SK-N-SH (cell line): ENCODE data around the gene FKBP5. TPM values are rescaled to one million over a fixed set of nuclear protein-coding genes. Genes with fewer than 3 reads are reported as not detected.

Experiments used
- CTCF ChIA-PET: fragments of 300-600, 350-600 bp; formaldehyde crosslinking; extraction: SDS; loops from one replicate; lab custom pipeline; 2021; lab: Yijun Ruan, JAX
- POLR2A ChIA-PET: fragments of 350-600 bp; sonication (Branson Sonifier 250); formaldehyde crosslinking; extraction: SDS; loops from one replicate; lab custom pipeline; 2020; ENCODE audit warnings: antibody characterized with exemption, inconsistent platforms; lab: Yijun Ruan, JAX
- DNase-seq: peaks from one replicate; pipeline ENCODE4 v3.0.0; 2012
- H2AFZ ChIP-seq: fragments of 200-600 bp; sonication (generic); 2 replicates; pipeline ENCODE4 v1.8.1; 2016; ENCODE audit warnings: antibody characterized with exemption, mild to moderate bottlenecking, low read depth
- H3F3A ChIP-seq: fragments of 200-600 bp; sonication (generic); replicated peaks from 2 replicates; pipeline ENCODE3; 2016; ENCODE audit warnings: antibody characterized with exemption, mild to moderate bottlenecking; ENCODE audit not compliant: insufficient read depth
- H3K27ac ChIP-seq, 2 experiments: fragments of 200-500 bp in 1 of 2; fragments of 200-600 bp in 1 of 2; sonication (Bioruptor generic) in 1 of 2; sonication (generic), shearing (Covaris generic) in 1 of 2; 2 replicates each; pipeline versions ENCODE4 v1.5.1 to v1.6.1; 2014 to 2016; ENCODE audit warnings: low read depth in 2 of 2, inconsistent platforms in 1 of 2, low read length in 1 of 2, mild to moderate bottlenecking in 1 of 2, mixed read lengths in 1 of 2
- H3K27me3 ChIP-seq: fragments of 200-600 bp; sonication (generic), shearing (Covaris generic); 2 replicates; pipeline ENCODE4 v1.6.1; 2016; ENCODE audit warnings: mixed run types; ENCODE audit not compliant: insufficient read depth
- H3K36me3 ChIP-seq, 2 experiments: fragments of 200-500 bp in 1 of 2; fragments of 200-600 bp in 1 of 2; sonication (Bioruptor generic) in 1 of 2; sonication (generic) in 1 of 2; replicated peaks in 1 of 2; 2 replicates each; pipeline versions ENCODE3 to v1.5.1; 2014 to 2016; ENCODE audit warnings: low read length in 1 of 2, mild to moderate bottlenecking in 1 of 2; ENCODE audit not compliant: insufficient read depth in 2 of 2, control insufficient read depth in 1 of 2
- H3K4me1 ChIP-seq, 2 experiments: fragments of 200-500 bp in 1 of 2; fragments of 200-600 bp in 1 of 2; sonication (Bioruptor generic) in 1 of 2; sonication (generic), shearing (Covaris generic) in 1 of 2; 2 replicates each; pipeline versions ENCODE4 v1.5.1 to v1.6.1; 2014 to 2016; ENCODE audit warnings: low read depth in 1 of 2, low read length in 1 of 2, mixed run types in 1 of 2; ENCODE audit not compliant: insufficient read depth in 2 of 2, control insufficient read depth in 1 of 2
- H3K4me2 ChIP-seq: fragments of 200-600 bp; sonication (generic), shearing (Covaris generic); 2 replicates; pipeline ENCODE4 v1.6.1; 2017; ENCODE audit warnings: mixed run types
- H3K4me3 ChIP-seq, 2 experiments: fragments of 200-500 bp in 1 of 2; fragments of 200-600 bp in 1 of 2; sonication (Bioruptor generic) in 1 of 2; sonication (generic), shearing (Covaris generic) in 1 of 2; 2 replicates each; pipeline versions ENCODE4 v1.5.1 to v1.8.1; 2014 to 2016; ENCODE audit warnings: low read depth in 2 of 2, inconsistent platforms in 1 of 2, low read length in 1 of 2, mild to moderate bottlenecking in 1 of 2, mixed read lengths in 1 of 2, moderate library complexity in 1 of 2
- H3K79me2 ChIP-seq: fragments of 200-600 bp; sonication (generic); 2 replicates; pipeline ENCODE4 v1.8.1; 2017; ENCODE audit warnings: mild to moderate bottlenecking; ENCODE audit not compliant: insufficient read depth
- H3K9ac ChIP-seq: fragments of 200-600 bp; sonication (generic); 2 replicates; pipeline ENCODE4 v1.6.1; 2017; ENCODE audit warnings: mixed run types
- H3K9me2 ChIP-seq: fragments of 200-600 bp; sonication (generic); 2 replicates; pipeline ENCODE4 v1.6.1; 2017; ENCODE audit warnings: mixed run types
- H3K9me3 ChIP-seq: fragments of 200-600 bp; sonication (generic); 2 replicates; pipeline ENCODE4 v1.6.1; 2017; ENCODE audit warnings: mixed run types, mild to moderate bottlenecking, moderate library complexity
- H4K20me1 ChIP-seq: fragments of 200-600 bp; sonication (generic); 2 replicates; pipeline ENCODE4 v1.6.1; 2017; ENCODE audit warnings: mild to moderate bottlenecking, mixed run types; ENCODE audit not compliant: insufficient read depth
- ELF1 ChIP-seq: IDR thresholded peaks from 2 replicates; pipeline ENCODE4 v1.4.0; 2012
- EZH2phosphoT487 ChIP-seq: fragments of 200-600 bp; sonication (generic); IDR thresholded peaks from 2 replicates; pipeline ENCODE4 v1.6.1; 2017; ENCODE audit warnings: low read depth, mixed run types, mild to moderate bottlenecking, antibody characterized with exemption, moderate library complexity, borderline replicate concordance
- GATA2 ChIP-seq: sonication (generic); formaldehyde crosslinking; IDR thresholded peaks from 2 replicates; pipeline ENCODE4 v1.5.0; 2020; ENCODE audit warnings: mild to moderate bottlenecking, missing genetic modification reagents
- JUND ChIP-seq: IDR thresholded peaks from 2 replicates; pipeline ENCODE4 v1.4.0; 2012
- MEF2A ChIP-seq: IDR thresholded peaks from 2 replicates; pipeline ENCODE4 v1.4.0; 2012; ENCODE audit warnings: low read depth, borderline replicate concordance
- MXI1 ChIP-seq: IDR thresholded peaks from 2 replicates; pipeline ENCODE4 v1.6.1; 2012; ENCODE audit warnings: mild to moderate bottlenecking, low read depth, low read length, improper control_type of control experiment
- RCOR1 ChIP-seq: fragments of 150-350 bp; IDR thresholded peaks from 2 replicates; pipeline ENCODE4 v1.6.1; 2017; ENCODE audit warnings: antibody characterized with exemption, low read length
- RFX5 ChIP-seq: IDR thresholded peaks from 2 replicates; pipeline ENCODE4 v1.6.1; 2012; ENCODE audit warnings: mild to moderate bottlenecking, improper control_type of control experiment, low read length
- SIN3A ChIP-seq: IDR thresholded peaks from 2 replicates; pipeline ENCODE4 v1.6.1; 2012; ENCODE audit warnings: low read depth, mild to moderate bottlenecking, low read length, moderate library complexity, borderline replicate concordance
- SMC3 ChIP-seq: IDR thresholded peaks from 2 replicates; pipeline ENCODE4 v1.6.1; 2012; ENCODE audit warnings: low read depth, low read length, improper control_type of control experiment
- TEAD4 ChIP-seq: IDR thresholded peaks from 2 replicates; pipeline ENCODE4 v1.4.0; 2012; ENCODE audit warnings: mild to moderate bottlenecking, borderline replicate concordance; ENCODE audit not compliant: insufficient read depth
- WGBS: methylation state at CpG from one replicate; pipeline ENCODE4 v1.1.6; 2017; ENCODE audit warnings: low lambda C conversion rate; 5-methylcytosine and 5-hydroxymethylcytosine counted together
- polyA plus RNA-seq, 3 experiments: library from polyadenylated mRNA; depleted of rRNA; stranded (reverse); fragments of >200 nt; gene quantifications; 2 replicates each; pipeline ENCODE4 v1.2.3, GENCODE V29; 2012
- TF ChIP-seq, protein P1 (sequence below): IDR thresholded peaks from 2 replicates; pipeline ENCODE4 v1.4.0; 2012; ENCODE audit warnings: low read depth
- TF ChIP-seq, protein P2 (sequence below): IDR thresholded peaks from 2 replicates; pipeline ENCODE4 v1.6.1; 2012; ENCODE audit warnings: mild to moderate bottlenecking, low read depth, low read length, moderate library complexity
- TF ChIP-seq, protein P3 (sequence below): IDR thresholded peaks from 2 replicates; pipeline ENCODE4 v1.4.0; 2012; ENCODE audit warnings: low read depth, borderline replicate concordance
- TF ChIP-seq, protein P4 (sequence below): fragments of 150-350 bp; IDR thresholded peaks from 2 replicates; pipeline ENCODE4 v1.6.1; 2016; ENCODE audit warnings: mild to moderate bottlenecking, low read depth, low read length
- TF ChIP-seq, protein P5 (sequence below): fragments of 150-350 bp; IDR thresholded peaks from 2 replicates; pipeline ENCODE4 v1.6.1; 2017; ENCODE audit warnings: antibody characterized with exemption, low read length, low read depth, borderline replicate concordance

Gene FKBP5
- polyA plus RNA-seq, 1 of the 3 experiments (the other 2 are of a cell fraction), result 5.1 TPM

DNA sequence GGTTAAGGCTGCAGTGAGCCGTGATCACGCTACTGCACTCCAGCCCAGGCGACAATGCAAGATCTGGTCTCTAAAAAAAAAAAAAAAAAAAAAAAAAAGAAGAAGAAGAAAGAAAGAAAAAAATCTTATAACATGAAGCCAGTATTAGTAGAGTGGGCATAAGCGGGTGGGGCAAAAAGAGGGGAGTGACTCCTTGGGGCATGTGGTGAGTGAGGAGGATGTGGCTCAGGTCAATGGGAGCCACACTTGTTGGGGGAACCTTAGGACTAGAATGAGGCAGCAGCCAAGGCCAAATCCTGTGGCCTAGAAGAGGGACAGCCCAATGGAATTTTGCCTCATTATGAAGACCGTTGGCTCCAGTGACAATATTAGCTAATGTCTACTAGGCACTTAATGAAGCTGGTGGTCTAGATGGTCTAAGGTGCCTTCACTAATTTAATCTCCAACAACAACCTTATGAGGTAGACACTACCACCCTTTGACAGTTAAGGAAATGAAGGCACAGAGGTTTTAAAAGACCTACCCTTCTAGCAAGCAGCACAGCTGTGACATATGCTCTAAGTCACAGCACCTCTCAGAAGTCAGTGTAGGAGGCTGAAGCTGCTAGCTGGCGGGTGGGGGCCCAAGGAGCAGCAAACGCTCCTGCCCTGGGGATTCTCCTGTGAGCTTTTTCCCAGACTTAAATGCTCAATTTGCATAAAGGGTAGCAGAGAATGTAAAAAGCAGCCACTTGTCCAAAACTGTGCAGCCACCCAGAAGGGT is 24.5 kb upstream of the FKBP5 start:
- ChIA-PET CTCF (interaction anchor here (0.6 kb wide), 1 partner anchor 185 kb away, joined by 3 read pairs; no protein-coding TSS in a partner anchor), POLR2A (no interaction called here)
- Histone ChIP-seq H3K9me2 (no peaks in the 10 kb centered on the region), H3K27me3 (no peaks in the 10 kb centered on the region; the same call in 1 of the 2 replicates), H2AFZ (no peak overlapping the region), H3K4me3 (no peak overlapping the region), H4K20me1 (no peaks in the 10 kb centered on the region), H3K4me1 (no peaks in the 10 kb centered on the region), H3K79me2 (no peaks in the 10 kb centered on the region), H3K9me3 (no peaks in the 10 kb centered on the region), H3F3A (no peaks in the 10 kb centered on the region), H3K9ac (no peak overlapping the region), H3K36me3 (no peaks in the 10 kb centered on the region), H3K27ac (no peak overlapping the region), H3K4me2 (no peak overlapping the region)
- 97% methylated on average over 5 of the region's 7 CpGs for WGBS
- no peak for DNase-seq
- TF ChIP-seq, protein P1, sequence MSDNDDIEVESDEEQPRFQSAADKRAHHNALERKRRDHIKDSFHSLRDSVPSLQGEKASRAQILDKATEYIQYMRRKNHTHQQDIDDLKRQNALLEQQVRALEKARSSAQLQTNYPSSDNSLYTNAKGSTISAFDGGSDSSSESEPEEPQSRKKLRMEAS, result no peak
- TF ChIP-seq SMC3 (no peak), JUND (no peak), GATA2 (no peak)
- TF ChIP-seq, protein P2, sequence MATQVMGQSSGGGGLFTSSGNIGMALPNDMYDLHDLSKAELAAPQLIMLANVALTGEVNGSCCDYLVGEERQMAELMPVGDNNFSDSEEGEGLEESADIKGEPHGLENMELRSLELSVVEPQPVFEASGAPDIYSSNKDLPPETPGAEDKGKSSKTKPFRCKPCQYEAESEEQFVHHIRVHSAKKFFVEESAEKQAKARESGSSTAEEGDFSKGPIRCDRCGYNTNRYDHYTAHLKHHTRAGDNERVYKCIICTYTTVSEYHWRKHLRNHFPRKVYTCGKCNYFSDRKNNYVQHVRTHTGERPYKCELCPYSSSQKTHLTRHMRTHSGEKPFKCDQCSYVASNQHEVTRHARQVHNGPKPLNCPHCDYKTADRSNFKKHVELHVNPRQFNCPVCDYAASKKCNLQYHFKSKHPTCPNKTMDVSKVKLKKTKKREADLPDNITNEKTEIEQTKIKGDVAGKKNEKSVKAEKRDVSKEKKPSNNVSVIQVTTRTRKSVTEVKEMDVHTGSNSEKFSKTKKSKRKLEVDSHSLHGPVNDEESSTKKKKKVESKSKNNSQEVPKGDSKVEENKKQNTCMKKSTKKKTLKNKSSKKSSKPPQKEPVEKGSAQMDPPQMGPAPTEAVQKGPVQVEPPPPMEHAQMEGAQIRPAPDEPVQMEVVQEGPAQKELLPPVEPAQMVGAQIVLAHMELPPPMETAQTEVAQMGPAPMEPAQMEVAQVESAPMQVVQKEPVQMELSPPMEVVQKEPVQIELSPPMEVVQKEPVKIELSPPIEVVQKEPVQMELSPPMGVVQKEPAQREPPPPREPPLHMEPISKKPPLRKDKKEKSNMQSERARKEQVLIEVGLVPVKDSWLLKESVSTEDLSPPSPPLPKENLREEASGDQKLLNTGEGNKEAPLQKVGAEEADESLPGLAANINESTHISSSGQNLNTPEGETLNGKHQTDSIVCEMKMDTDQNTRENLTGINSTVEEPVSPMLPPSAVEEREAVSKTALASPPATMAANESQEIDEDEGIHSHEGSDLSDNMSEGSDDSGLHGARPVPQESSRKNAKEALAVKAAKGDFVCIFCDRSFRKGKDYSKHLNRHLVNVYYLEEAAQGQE, result no peak
- TF ChIP-seq, protein P3, sequence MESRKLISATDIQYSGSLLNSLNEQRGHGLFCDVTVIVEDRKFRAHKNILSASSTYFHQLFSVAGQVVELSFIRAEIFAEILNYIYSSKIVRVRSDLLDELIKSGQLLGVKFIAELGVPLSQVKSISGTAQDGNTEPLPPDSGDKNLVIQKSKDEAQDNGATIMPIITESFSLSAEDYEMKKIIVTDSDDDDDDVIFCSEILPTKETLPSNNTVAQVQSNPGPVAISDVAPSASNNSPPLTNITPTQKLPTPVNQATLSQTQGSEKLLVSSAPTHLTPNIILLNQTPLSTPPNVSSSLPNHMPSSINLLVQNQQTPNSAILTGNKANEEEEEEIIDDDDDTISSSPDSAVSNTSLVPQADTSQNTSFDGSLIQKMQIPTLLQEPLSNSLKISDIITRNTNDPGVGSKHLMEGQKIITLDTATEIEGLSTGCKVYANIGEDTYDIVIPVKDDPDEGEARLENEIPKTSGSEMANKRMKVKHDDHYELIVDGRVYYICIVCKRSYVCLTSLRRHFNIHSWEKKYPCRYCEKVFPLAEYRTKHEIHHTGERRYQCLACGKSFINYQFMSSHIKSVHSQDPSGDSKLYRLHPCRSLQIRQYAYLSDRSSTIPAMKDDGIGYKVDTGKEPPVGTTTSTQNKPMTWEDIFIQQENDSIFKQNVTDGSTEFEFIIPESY, result no peak

DNA sequence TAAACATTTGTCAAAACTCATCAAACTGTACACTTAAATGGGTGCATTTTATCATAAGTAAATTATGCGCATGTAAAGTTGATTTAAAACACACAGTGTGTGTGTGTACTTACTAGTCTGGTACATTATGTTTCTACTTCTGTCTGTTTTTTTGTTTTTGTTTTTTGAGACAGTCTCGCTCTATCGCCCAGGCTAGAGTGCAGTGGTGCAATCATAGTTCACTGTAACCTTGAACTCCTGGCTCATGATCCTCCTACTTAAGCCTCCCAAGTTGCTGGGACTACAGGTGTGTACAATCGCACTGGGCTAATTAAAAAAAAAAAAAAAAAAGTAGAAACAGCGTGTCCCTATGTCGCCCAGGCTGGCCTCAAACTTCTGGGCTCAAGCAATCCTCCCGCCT is 23.0 kb upstream of the FKBP5 start:
- Histone ChIP-seq H2AFZ (no peak overlapping the region), H3K4me1 (no peaks in the 10 kb centered on the region), H3K9ac (no peak overlapping the region), H3K27ac (no peak overlapping the region), H3K9me3 (no peaks in the 10 kb centered on the region), H3K27me3 (no peaks in the 10 kb centered on the region; the same call in 1 of the 2 replicates), H3K79me2 (no peaks in the 10 kb centered on the region), H3K4me2 (no peak overlapping the region), H3F3A (no peaks in the 10 kb centered on the region), H3K4me3 (no peak overlapping the region), H3K36me3 (no peaks in the 10 kb centered on the region), H4K20me1 (no peaks in the 10 kb centered on the region), H3K9me2 (no peaks in the 10 kb centered on the region)
- DNase-seq, result no peak
- WGBS, result 91% methylated on average over 7 of the region's 7 CpGs
- TF ChIP-seq, protein P1, result no peak
- TF ChIP-seq, protein P4, sequence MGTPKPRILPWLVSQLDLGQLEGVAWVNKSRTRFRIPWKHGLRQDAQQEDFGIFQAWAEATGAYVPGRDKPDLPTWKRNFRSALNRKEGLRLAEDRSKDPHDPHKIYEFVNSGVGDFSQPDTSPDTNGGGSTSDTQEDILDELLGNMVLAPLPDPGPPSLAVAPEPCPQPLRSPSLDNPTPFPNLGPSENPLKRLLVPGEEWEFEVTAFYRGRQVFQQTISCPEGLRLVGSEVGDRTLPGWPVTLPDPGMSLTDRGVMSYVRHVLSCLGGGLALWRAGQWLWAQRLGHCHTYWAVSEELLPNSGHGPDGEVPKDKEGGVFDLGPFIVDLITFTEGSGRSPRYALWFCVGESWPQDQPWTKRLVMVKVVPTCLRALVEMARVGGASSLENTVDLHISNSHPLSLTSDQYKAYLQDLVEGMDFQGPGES, result no peak
- TF ChIP-seq ELF1 (no peak), MEF2A (no peak), RFX5 (no peak), EZH2phosphoT487 (no peak), RCOR1 (no peak), SIN3A (no peak), MXI1 (no peak), TEAD4 (no peak)
- TF ChIP-seq, protein P5, sequence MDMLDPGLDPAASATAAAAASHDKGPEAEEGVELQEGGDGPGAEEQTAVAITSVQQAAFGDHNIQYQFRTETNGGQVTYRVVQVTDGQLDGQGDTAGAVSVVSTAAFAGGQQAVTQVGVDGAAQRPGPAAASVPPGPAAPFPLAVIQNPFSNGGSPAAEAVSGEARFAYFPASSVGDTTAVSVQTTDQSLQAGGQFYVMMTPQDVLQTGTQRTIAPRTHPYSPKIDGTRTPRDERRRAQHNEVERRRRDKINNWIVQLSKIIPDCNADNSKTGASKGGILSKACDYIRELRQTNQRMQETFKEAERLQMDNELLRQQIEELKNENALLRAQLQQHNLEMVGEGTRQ, result no peak
- ChIA-PET POLR2A (interaction anchor here (0.7 kb wide), 1 partner anchor 12 kb away, joined by 3 read pairs; no protein-coding TSS in a partner anchor), CTCF (no interaction called here)
